Fibroblast of upper back skin (primary cell): Measurements from ENCODE around the gene SOBP.

ENCODE experiments used
- DNase-seq: peaks from one replicate; pipeline ENCODE4 v3.0.0-alpha.2; 2013

SOBP gene

GRCh38 chr6:107642095-107642860 lies 152.4 kb downstream of the SOBP start:
- no peak for DNase-seq

GRCh38 chr6:107642861-107643328 lies 153.0 kb downstream of the SOBP start:
- DNase-seq = no peak

DNA sequence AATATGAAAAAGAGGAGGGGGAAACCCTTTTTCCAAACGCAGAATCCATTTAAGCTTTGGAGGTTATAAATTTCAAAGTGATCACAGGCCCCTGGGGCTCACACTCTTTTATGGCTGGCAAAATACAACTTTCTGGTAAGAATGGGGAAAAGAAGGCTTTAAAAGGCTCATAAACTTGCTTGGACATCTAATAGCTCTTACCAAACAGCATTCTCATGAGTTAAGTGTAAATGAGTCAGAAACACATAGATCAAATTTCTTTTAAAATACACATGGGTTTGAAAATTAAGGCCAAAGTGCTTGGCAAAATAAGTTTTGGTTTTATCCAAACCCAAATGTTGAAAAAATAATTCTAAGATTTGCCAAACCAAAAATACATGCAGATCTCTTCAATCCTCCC lies 154.6 kb downstream of the SOBP start:
- no peak for DNase-seq

DNA sequence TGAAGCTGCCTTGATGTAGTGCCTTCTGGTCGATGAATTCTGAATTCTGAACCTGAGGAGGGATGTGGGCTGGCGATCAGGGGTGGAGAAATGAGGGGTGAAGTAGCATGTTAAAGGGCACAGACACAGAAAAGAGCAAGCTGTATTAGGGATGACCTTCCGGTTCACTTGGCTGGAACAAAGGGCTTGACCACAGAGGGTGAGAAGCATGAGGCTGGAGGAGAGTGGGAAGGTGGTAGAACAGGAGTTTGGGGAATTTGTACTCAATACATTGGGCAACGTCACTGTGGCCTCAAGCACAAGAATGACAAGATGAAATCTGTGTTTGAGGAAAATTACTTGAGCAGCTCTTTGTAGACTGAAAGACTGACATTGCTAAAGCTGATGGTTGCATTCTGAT lies 155.8 kb downstream of the SOBP start:
- no peak for DNase-seq

DNA sequence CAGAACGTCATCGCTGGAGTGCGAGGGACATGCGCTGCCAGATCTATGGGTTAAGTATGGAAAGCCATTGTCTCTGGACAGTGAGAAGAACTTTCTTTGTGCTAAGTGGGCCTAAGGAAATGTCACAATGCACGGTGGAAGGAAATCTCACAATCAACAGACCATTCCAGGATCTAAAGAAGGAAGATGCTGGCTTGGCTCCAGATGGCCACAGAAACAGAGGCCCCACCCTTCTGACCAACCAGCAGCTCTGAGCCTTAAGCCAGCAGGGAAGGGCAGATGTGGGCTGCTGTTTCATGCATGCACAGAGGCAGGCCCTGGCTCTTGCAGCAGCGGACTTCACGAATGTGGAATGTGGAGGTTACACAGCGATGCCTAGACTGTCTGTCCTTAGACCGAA lies 156.3 kb downstream of the SOBP start:
- DNase-seq = peak; percentile 16

GRCh38 chr6:107646776-107647438 lies 157.0 kb downstream of the SOBP start:
- DNase-seq = no peak

- no peak for DNase-seq
These were observed 157.6 kb downstream of the SOBP start for GRCh38 chr6:107647439-107647948.

DNA sequence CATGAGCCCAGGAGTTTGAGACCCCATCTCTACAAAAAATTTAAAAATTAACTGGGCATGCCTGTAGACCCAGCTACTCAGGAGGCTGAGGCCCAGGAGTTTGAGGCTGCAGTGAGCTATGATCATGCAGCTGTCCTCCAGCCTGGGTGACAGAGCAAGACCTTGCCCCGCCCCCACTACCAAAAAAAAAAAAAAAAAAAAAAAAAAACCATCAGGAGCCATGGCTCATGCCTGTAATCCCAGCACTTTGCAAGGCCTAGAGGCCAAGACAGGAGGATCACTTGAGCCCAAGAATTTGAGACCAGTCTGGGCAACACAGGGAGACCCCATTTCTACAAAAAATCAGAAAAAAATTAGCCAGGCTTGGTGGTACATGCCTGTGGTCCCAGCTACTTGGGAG lies 159.1 kb downstream of the SOBP start:
- no peak for DNase-seq

DNA sequence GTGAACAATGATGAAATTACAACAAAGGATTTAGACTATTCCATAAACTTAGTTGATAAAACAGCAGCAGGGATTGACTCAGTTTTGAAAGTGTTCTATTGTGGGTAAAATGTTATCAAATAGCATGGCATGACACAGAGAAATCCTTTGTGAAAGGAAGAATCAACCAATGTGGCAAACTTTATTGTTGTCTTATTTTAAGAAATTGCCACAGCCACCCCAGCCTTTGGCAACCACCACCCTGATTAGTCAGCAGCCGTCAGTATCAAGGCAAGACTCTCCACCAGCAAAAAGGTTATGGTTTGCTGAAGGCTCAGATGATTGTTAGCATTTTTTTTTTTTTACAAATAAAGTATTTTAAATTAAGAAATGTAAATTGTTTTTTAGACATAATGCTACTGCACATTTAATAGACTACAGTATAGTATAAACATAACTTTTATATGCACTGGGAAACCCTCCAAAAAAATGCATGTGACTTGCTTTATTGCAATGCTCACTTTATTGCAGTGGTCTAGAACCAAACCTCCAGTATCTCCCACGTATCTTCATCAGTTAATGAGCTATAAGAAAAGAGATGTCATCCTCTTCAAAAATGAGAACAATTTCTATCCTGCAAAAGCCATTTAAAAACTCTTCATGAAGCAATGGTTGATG lies 162.7 kb downstream of the SOBP start:
- no peak for DNase-seq

DNA sequence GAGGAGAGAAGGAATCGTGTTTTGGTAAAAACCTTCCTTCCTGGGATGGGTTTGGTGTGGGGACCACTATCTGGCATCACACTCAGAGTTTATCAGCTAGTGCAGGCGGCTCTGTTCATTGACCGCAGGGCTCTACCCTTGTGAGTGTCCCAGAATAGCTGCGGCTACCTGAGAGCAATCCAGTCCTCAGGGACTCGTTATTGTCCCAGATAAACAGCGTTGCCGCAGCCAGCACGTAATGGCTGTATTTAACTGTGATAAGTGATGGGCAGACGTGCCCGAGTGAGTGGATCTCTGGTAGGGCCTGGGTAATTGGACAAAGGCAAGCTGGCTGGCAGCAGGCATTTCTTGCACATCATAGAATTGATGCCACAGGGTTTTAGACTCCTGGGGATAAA lies 163.3 kb downstream of the SOBP start:
- DNase-seq = no peak

- no peak for DNase-seq
These were observed 164.0 kb downstream of the SOBP start for GRCh38 chr6:107653861-107654394.

DNA sequence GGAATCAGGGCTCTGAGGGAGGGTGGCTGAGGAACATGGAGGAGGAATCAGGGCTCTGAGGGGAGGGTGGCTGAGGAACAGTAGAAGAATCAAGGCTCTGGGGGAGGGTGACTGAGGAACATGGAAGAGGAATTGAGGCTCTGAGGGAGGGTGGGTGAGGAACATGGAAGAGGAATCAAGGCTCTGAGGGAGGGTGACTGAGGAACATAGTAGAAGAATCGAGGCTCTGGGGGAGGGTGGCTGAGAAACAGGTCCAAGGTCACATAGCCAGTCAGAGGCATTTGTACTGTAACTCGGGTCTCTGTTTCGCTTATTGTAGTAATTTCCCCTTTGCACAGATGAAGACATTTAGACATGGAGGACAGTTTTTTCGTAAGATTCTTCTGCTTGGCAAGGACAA lies 164.8 kb downstream of the SOBP start:
- DNase-seq = no peak

GRCh38 chr6:107655245-107655644 lies 165.3 kb downstream of the SOBP start:
- no peak for DNase-seq

GRCh38 chr6:107655864-107656263 lies 165.9 kb downstream of the SOBP start:
- peak; percentile 10 for DNase-seq

DNA sequence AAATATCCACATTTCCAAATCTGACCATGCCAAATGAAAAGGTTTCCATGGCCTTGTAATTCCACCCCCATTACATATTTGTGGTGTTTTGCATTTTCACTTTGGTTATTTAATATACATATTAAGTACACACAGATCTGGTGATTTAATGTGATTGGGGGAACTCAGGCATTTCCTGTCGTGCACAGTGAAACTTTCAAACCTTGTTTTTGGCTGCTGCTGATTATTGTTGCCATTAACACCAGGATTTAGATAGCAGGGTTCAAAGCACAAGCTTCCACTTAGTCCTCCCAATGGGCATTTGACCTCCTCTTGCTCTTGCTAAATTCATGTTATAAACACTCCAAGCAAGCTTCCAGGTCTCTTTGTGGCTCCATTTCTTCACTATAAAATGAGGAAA lies 166.5 kb downstream of the SOBP start:
- peak; percentile 53 for DNase-seq

DNA sequence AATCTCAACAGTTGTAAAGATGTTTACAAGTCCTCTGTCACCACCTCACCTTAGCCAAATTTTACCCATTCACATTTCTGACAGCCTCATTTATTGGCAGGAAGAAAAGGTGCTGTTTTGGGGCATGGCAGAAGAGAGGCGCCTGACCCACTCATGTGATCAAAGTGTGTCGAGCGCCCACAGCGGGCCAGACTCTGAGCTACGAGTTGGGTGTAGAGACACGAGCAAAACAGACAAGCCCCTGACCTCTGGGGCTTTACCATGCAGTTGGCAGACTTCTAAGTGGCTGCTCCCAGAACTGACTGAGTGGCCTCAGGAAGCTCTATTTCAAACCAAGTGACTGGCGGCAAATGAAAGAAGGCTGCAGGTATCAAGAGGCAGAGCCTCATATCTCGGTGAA lies 167.0 kb downstream of the SOBP start:
- no peak for DNase-seq

- no peak for DNase-seq
These were observed 167.4 kb downstream of the SOBP start for GRCh38 chr6:107657373-107657754.

DNA sequence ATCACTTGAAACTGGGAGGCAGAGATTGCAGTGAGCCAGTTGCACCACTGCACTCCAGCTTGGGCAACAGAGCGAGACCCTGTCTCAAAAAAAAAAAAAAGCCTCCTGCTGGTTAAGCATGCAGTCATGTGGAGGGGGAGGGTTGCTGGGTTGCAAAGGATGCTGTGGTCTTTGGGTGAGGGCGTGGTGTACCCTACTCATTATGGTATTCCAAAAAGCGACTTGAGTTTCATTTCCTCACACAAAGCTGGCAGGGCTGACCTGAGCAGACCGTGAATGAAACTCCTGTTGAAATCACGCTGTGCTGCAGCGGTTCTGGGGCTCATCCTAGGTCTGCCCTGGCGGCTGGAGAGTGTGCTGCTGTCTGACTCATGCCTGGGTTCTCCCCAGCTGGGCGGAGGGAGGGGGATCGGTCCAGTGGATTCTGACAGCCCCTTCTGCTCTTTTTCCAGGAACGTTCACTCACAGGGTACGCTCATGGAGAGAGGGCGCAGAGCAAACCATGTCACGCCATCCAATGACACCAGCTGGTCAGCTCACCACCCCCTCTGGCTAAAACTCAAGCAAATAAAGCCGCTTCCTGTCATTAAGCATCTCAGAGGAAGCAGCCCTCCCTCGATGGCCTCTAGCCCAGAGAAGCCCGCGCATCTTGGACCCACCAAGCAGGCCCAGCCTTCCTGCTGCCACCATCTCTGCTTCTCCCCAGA lies 168.0 kb downstream of the SOBP start:
- peak; percentile 65 for DNase-seq

DNA sequence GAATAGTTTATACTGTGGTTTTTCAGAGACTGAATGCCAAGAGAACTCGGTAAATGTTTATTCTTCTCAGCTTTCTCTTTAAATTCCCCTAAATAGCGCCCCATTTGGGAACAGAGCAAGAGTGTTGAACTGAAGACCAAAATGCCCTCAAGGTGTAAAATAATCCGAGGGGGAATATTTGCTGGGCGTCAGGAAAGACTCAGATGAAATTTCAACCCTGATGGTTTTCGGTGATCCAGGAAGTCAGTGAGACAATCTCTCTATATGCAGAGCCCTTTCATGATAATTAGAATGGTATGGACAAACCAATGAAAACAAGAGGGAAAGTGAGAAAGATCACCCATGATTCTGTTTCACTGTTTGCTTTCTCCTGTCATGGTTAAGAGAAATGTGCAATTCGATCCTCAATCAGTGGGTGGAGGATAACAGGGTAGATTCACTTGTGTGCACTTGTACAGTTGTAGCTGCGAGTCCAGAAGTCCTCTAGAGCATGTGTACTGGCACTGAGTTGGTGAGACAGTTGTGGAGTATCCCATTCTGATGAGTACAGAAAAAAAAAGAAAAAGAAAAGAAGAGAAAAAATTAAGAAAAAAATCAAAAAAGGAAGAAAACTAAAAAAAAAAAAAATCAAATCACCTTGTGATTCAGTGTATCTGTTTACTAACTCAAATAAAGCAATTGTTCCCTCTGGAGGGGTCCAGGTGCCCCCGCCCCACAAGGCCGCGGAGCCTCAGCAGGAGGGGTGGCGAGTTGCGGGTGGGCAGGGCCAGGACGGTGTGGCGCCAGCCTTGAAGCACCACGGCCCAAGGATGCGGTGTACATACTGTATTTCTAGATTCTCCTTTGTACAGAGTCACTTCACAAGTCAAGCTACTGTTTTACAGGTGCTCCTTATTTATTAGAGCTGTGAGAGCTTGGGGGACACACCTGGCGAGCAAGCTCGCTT lies 169.3 kb downstream of the SOBP start:
- no peak for DNase-seq

DNA sequence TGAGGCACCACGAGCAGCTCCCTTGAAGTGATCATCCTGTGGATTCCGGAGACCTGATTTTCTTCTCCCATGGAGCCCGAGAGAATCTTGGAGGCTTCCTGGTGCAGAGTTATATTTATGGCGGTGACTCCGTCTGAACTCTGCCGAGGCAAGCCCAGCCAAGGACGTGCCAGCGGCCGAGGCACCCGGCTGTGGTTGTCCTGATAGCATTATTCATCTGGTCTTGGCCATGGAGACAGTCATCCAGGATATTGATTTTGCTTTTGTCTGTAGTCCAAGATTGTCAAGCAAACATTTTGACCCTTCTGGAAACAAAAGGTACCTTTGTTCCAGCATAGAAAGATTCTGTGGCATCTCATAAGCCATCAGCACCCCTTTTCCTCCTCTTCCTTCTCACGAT lies 170.9 kb downstream of the SOBP start:
- DNase-seq = no peak

GRCh38 chr6:107661291-107661690 lies 171.4 kb downstream of the SOBP start:
- no peak for DNase-seq

DNA sequence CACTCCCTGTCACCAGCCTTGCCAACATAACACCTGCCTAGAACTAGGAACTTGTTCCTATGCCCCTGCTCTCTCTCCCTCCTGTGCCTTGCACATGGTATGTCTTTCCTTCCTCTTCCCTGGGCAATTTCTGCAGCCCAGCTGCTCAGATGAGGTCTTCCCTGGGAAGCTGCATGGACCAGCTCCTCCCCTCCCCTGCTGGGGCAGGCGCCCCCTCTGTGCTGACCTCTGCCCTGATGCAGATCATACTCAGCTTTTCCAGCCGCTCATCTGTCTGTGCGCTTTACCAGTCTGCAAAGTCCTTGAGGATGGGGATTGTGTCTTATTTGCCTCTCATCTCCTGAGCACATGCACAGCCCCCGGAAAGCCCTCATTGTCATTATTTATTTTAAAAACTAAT lies 172.4 kb downstream of the SOBP start:
- DNase-seq = no peak
